ENCODE results near the gene EPM2A.
"Not testable (repeated sequence)": the region's sequence is repeated elsewhere in the genome, so short reads cannot be mapped to it uniquely, and the experiment has no call there.

EPM2A gene

GRCh38 chr6:145704143-145704781, 31.1 kb downstream of the EPM2A start:
- H3K4me3 ChIP-seq (ENCODE audit: low read depth, low read length), result no peak overlapping the region
- no peak for TF ChIP-seq CTCF (IDR thresholded peaks at IDR 0.05; ENCODE audit: borderline replicate concordance, insufficient read depth, low read depth, low read length)

DNA sequence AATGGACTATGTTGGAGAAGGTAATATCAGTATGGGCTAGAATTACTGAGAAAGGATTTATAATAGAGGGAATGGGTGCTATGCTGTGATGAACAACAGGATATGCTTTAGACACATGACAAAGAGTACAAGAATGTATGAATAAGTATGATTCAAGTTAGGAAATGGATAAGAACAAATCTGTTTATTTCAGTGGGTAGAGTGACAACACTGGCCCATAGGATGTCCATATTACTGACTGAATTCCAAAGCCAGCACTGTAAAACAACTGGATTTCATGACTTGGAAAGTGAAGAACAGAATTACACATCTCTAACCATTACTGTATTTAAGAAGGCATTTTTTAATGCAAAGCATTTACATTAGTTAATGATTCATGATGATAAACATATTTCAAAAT, 35.9 kb downstream of the EPM2A start:
- H3K4me3 ChIP-seq (ENCODE audit: low read depth, low read length), result no peak overlapping the region
- no peak for TF ChIP-seq CTCF (IDR thresholded peaks at IDR 0.05; ENCODE audit: borderline replicate concordance, insufficient read depth, low read depth, low read length)

DNA sequence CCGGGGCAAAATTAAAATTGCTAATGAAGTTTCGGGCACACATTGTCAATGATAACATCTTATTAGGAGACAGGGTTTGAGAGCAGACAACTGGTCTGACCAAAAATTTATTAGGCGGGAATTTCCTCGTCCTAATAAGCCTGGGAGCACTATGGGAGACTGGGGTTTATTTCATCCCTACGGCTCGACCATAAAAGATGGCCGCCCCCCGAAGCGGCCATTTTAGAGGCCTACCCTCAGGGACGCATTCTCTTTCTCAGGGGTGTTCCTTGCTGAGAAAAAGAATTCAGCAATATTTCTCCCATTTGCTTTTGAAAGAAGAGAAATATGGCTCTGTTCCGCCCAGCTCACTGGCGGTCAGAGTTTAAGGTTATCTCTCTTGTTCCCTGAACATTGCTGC, 37.9 kb downstream of the EPM2A start:
- not testable (repeated sequence) for H3K4me3 ChIP-seq (ENCODE audit: low read depth, low read length)

DNA sequence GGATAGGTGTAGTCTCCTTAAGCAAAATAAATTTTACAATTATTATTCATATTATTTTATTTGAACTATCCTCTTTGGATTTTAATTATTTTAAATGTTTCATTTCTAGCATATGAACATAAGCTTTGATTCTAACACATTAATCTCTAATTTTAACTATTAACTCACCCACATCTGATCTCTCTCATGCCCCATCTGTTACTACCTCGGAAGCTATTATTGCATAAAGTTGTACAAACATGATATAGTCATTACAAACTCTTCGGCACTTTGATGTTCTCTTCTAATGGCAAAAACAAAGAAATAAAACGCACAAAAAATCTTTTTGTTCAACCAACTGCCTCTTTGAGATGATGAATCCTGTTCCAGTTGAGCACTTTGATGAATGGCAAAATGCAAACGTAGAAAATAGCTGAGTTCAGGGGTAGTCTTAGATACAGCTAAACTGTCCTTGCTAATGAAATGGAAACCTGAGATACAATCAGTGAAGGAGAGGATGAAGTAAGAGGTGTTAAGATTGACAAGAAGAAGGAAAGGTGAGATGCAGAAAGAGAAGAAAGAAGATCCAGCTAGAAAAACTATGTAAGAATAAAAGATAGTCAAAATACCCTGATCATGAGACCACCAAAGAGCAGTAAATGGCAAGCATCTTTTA, 41.1 kb downstream of the EPM2A start:
- no peak overlapping the region for H3K4me3 ChIP-seq (ENCODE audit: low read depth, low read length)
- TF ChIP-seq CTCF (IDR thresholded peaks at IDR 0.05; ENCODE audit: borderline replicate concordance, insufficient read depth, low read depth, low read length), result no peak

DNA sequence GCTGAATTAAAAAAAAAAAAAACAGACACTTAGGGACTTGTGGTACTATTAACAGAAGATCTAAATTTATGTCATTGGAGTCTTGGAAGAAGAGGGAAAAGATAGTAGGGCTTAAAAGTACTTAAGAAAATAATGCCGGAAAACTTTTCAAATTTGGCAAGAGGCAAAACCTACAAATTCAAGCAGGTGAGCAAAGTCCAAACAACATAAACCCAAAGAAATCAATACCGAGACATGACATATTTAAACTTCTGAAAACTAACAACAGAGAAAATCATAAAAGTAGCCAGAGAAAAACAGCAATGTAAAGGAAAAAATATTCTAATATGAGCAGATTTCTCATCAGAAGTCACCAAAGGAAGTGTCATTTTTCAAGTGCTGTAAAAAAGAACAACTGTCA, 44.4 kb downstream of the EPM2A start:
- H3K4me3 ChIP-seq (ENCODE audit: low read depth, low read length), result no peak overlapping the region
- no peak for TF ChIP-seq CTCF (IDR thresholded peaks at IDR 0.05; ENCODE audit: borderline replicate concordance, insufficient read depth, low read depth, low read length)

- H3K4me3 ChIP-seq (ENCODE audit: low read depth, low read length), result no peak overlapping the region
- TF ChIP-seq CTCF (IDR thresholded peaks at IDR 0.05; ENCODE audit: borderline replicate concordance, insufficient read depth, low read depth, low read length), result no peak
Measured at GRCh38 chr6:145689529-145689928, 45.8 kb downstream of the EPM2A start.

DNA sequence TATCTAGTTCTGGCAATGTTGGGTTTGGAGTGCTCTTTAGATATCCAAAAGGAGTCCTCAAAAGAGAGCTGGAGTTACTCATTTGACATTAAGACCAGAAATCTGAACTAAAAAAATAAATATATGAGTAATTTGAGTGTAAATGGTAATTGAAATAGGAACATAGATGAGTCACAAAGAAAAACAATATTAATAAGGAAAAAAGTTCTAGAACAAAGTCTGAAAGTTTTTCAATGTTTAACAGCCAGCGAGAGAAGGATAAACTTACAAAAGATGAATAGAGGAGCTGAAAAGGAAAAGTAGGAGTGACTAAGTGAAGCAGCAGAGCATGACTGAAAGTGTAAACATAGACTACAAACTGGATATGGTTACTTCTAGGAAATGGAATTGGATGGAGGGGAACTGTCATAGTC, 46.8 kb downstream of the EPM2A start:
- H3K4me3 ChIP-seq (ENCODE audit: low read depth, low read length), result no peak overlapping the region
- no peak for TF ChIP-seq CTCF (IDR thresholded peaks at IDR 0.05; ENCODE audit: borderline replicate concordance, insufficient read depth, low read depth, low read length)
